Fibroblast of upper back skin (primary cell): ENCODE results near the gene CMSS1.

Experiments used
- DNase-seq: peaks from one replicate; pipeline ENCODE4 v3.0.0-alpha.2; 2013

Gene CMSS1

GRCh38 chr3:100120693-100121092, 303.0 kb downstream of the CMSS1 start:
- no peak for DNase-seq

- DNase-seq: no peak
These were observed 304.7 kb downstream of the CMSS1 start for GRCh38 chr3:100122321-100122720.

DNA sequence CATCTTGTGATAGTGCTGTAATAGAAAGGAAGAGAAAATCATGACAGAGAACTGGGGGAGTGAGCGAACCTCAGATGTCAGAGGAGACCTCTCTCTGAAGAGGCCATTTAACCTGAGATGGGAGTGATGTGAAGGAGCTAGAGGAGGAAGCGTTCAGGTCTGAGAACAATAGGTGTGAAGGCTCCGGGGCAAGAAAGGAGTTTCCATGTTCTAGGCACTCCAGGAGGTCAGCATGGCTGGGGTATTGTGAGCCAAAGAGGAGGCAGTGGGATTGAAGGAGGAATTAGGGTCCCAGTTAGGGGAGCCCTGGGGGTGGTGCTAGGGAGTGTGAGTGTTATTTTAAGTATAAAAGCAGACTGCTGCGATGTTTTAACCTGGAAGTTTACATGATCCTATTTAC, 305.4 kb downstream of the CMSS1 start:
- no peak for DNase-seq

DNA sequence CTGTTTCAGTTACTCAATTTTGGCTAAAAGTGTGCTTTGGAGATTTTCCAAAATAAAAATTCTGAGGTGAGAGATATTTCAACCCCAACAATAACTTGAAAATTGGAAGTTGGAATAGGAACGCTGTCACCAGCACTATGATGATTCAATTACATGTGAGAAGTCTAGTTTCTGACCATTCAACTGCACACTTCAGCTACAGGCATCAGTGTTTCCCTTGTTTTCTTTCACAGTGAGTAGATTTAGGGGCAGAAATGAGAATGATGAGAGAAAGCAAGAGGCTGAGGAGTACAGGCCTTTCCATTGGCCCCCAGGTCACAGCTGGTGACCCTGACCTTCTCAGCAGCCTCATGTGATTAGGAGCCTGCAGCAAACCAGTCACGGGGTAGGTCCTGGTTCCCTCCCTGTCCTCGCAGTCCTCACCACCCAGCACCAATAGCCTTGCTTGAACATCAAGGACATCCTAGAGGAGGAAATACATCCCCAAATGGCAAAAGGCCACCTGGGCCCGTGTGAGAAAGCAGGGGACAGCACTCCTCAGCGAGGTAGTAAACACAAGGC, 306.6 kb downstream of the CMSS1 start:
- peak; percentile 47 for DNase-seq

DNA sequence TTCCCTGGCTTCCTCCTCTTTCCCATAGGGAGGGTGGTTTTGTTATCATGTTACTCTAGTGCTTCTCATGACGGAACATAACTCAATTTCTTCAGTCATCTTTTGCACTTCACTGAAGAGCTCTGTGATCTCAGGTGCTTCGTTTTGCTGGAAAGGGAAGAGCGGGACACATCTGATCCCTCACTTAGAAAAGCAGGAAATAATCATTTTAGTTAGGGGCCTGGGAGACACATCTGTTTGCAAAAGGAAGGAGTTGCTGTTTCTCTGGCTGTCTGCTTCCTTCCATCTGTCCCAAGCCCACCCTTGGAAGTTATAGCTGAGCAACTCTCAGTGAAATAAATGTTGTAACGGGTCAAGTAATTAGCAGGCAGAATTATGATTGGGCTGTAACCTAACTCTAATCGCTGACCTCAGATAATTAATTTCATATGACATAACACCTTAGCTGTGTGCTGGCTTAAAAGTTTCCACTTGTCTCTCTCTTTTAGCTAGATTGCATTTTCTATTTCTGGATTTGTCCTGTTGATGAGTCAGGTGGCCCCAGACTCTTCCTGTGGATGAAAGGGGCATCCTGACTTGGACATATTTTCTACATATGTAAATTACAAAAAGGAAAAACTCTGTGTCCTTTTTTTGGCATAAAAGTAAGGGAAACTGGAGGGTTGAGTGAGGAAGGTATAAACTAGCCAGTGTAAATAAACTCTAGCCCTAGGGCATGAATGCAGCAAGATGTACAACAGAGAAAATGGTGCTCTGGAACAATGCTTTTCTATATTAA, 307.7 kb downstream of the CMSS1 start:
- no peak for DNase-seq

DNA sequence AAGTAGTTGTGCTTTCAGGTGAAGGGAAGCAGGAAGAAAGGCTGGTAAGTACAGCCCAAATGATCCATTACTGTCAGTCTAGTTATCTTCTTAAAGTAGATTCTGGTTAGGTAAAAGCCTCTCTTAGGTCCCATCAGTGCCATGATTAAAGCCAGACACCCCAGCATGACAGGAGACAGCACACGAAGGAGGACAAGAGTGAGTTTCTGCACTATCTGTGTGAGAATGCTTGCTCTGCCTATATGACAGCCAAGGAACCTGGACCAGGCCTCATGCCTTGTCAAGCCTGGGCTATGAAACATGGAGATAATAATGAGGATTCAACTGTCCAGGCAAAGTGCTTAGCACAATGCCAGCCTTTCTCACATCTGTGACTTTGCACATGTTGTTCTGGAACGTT, 310.1 kb downstream of the CMSS1 start:
- DNase-seq: no peak

DNA sequence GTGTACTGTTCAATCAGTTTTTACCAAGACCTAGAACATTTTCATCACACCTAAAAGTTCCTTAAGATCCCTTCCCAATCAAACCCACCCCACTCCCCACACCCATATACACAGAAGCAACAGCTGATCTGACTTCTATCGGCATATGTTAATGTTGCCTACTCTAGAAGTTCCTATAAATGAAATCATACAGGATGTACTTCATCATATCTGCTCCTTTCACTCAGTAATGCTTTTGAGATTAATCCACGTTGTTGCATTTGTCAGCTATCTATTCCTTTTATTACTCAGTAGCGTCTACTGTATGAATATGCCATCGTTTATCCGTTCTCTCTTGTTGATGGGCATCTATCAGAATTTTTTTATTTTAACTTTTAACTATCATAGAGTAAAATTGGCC, 310.9 kb downstream of the CMSS1 start:
- DNase-seq: no peak

GRCh38 chr3:100129941-100130340, 312.3 kb downstream of the CMSS1 start:
- DNase-seq: no peak

GRCh38 chr3:100131241-100131640, 313.6 kb downstream of the CMSS1 start:
- no peak for DNase-seq

DNA sequence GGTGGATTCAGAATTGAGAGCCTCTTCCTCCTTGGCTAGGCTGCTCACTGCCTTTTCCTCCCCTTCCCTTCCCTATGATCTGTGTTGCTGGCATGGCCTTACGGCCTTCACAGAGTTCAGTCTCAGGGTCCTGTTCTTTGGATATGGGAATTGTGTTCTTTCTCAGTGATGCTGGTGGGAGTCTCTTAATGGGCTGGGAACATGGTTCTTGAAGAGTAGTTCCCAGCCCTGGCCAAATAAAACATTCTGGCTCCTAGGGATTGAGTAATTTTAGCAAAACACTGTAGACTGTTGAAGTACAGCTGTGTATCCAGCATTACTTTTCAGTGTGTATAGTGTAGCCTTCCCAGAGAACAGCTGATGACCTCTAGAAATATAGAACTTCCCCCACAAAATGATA, 319.3 kb downstream of the CMSS1 start:
- DNase-seq: no peak

GRCh38 chr3:100140976-100141375, 323.3 kb downstream of the CMSS1 start:
- DNase-seq: no peak

DNA sequence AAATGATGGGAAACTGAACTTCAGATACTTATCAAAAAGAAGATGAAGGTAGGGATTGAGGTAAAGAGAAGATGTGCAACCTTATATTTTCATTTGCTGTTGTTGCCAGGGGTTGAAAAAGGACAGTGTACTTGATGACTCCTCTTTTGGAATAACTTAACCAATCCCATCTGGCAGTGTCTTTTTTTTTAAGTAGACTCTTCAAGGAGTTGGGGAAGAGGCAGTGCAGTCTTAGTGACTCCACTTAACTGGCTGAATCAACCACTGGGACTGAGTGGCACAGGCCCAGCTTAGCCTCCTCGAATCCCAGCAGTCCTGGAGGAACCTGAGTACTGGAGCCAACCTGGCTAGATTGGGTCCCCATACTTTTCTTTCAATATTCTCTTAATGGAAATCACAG, 323.9 kb downstream of the CMSS1 start:
- no peak for DNase-seq

DNA sequence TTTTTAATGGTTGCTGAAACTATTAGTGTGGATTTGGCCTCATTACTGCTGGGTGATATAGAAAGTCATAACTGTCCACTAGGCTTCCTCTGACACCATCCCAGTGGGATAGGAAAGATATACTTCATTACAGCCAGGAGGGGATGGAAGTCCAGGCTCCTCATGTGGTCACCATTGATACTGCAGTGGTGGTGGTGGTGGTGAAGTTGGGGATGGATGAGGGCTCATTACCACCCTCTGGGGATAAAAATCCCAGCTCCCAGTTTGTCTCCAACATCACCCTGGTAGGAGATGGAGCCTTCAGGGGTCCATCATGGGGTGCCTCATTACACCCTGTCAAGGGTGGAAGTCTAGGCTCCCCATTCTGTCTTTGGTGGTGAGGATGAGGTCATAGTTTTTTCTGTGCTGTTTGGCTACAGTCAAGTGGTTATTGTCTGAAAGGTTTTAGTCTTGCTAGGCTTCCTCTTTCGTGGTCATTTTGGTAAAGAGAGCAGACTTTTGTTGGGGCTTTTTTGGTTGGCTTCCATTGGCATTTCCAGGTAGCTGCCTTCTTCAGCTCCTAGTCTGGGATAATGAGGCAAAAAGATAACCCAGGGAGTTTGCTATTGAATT, 326.7 kb downstream of the CMSS1 start:
- no peak for DNase-seq

DNA sequence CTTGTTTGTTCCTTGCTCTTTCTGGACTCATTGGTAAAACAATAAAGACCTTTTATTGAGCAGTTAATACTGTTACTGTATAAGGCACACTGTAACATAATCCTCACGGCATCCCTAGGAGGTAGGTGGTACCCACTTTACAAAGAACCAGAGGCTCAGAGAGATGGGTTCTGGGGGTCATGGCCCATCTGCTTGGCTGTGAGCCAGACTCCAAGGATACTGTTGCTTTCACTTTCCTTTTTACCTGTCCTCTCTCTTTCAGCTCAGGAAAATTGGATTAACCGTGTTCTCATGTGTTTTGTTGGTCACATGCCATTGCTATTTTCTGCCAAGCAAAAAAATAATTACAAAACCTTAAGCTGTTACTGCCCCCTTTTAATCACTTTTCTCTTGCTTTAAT, 331.5 kb downstream of the CMSS1 start:
- DNase-seq: no peak

DNA sequence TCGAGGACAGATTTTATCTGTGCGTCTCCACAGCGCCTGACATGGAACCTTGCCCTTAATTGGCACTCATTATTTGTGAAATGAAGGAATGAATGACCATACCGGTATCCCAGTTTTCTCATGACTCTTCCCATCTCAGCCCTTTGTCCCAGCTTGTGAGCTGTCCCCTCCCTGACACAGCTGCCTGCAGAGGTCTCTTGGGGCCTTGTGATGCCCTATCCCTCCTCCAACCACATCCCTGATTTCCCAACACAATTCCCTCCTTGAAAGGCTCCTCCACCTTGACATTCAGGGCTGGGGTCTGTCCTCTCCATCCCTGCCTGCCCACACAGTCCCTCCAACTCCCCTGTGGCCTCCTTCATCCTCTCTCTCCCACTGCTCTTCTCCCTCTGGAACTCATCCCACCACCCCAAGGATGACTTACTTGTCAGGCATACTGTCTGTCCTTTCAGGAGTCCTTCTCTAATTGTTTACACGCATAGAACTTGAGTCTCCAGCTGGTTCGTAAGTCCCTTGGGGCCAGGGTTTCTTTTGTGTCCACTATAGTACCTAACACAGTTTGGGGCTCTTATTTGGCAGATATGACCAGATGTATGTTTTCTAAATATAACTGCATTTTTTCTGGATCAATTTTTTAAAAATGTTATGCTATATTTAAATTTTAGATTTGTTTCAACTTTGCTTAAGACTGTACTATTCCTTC, 332.2 kb downstream of the CMSS1 start:
- DNase-seq: no peak

GRCh38 chr3:100150473-100150872, 332.8 kb downstream of the CMSS1 start:
- peak; percentile 62 for DNase-seq

DNA sequence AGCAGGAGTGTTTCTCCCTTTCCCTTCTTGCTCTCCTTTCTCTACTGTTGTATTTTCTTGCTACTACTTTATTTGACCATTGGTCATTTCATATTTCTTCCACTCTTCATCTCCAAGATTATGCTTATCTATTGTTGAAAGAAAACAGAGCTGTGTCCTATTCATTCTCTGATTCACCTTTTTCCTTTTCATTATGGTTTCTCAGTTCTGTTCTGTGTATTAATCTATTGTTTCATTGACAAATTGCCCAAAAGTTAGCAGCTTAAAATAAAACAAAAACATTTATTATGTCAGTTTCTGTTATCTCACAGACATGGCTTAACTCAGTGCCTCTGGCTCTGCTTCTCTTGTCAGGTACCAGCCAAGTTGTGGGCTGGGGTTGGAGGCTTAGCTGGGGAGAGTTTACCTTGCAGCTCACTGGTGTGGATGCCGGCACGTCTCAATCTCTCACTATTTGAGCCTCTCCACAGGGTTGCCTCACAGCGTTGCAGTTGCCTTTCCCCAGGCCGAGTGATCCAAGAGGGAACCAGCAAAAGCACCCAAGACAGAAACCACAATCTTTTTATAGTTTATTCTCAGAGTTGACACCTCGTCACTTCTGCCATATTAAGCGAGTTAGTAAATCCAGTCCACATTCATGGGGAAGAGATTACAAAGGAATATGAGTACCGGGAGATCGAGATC, 333.5 kb downstream of the CMSS1 start:
- no peak for DNase-seq

DNA sequence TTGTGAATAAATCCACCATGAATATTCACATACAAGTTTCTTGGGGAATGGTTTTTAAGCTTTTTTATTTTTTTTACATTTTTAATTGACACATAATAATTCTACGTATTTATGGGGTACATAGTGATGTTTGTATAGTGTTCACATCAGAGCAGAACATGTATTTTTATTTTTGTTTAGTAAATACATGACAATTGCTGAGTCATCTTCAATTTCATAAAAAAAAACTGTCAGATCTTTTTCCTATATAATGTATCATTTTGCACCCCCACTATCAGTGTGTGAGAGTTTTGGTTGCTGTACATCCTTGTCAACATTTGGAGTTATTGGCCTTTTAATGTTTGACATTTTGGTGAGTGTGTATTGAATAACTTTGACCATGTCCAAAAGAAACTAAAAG, 336.5 kb downstream of the CMSS1 start:
- no peak for DNase-seq

- DNase-seq: peak; percentile 68
These were observed 337.5 kb downstream of the CMSS1 start for GRCh38 chr3:100155128-100155527.

GRCh38 chr3:100155590-100155989, 337.9 kb downstream of the CMSS1 start:
- DNase-seq: no peak

- no peak for DNase-seq
These were observed 340.0 kb downstream of the CMSS1 start for GRCh38 chr3:100157685-100158084.

GRCh38 chr3:100158918-100159330, 341.3 kb downstream of the CMSS1 start:
- no peak for DNase-seq
